ENCODE data around the gene KRT38.

DNA sequence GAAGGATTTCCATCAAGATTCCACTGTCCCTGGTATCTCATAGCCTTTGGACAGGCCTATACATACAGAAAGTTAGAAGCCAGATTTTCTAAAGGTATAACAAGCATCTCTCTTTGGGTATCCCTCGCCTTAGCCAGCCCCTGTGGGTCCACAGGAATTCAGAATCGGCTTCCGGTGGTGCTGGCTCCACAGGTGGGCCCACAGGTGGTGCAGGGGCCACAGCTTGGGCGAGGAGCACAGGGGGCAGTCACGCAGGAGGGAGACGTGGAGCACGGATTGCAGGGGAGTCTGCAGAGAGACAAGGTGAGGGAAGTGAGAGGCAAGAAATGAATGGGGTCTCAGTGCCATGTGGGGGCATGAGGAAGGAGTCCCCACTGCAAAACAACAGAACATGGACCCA, 3.5 kb downstream of the KRT38 start:
- TF ChIP-seq, protein P1, sequence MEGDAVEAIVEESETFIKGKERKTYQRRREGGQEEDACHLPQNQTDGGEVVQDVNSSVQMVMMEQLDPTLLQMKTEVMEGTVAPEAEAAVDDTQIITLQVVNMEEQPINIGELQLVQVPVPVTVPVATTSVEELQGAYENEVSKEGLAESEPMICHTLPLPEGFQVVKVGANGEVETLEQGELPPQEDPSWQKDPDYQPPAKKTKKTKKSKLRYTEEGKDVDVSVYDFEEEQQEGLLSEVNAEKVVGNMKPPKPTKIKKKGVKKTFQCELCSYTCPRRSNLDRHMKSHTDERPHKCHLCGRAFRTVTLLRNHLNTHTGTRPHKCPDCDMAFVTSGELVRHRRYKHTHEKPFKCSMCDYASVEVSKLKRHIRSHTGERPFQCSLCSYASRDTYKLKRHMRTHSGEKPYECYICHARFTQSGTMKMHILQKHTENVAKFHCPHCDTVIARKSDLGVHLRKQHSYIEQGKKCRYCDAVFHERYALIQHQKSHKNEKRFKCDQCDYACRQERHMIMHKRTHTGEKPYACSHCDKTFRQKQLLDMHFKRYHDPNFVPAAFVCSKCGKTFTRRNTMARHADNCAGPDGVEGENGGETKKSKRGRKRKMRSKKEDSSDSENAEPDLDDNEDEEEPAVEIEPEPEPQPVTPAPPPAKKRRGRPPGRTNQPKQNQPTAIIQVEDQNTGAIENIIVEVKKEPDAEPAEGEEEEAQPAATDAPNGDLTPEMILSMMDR (IDR thresholded peaks at IDR 0.05; ENCODE audit: low read depth, low read length, missing input control): no peak
- TF ChIP-seq, protein P2, sequence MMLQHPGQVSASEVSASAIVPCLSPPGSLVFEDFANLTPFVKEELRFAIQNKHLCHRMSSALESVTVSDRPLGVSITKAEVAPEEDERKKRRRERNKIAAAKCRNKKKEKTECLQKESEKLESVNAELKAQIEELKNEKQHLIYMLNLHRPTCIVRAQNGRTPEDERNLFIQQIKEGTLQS (IDR thresholded peaks at IDR 0.05): no peak
- TF ChIP-seq, protein P3, sequence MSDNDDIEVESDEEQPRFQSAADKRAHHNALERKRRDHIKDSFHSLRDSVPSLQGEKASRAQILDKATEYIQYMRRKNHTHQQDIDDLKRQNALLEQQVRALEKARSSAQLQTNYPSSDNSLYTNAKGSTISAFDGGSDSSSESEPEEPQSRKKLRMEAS (IDR thresholded peaks at IDR 0.05): no peak
- no peak for TF ChIP-seq SP1 (IDR thresholded peaks at IDR 0.05)
- no peak for TF ChIP-seq HNF4G (IDR thresholded peaks at IDR 0.05)
